DMS53 treated with DMSO at 0.1 percent for 48 hours (cell line): ENCODE data around the gene DCAF7.
A peak's percentile ranks its signal among the peaks of the same experiment; 100 is the strongest.

ENCODE experiments used
- DNase-seq: peaks from one replicate; lab custom pipeline; 2025; ENCODE audit not compliant: unreplicated experiment; lab: John Stamatoyannopoulos, UW

The DCAF7 gene, protein sequence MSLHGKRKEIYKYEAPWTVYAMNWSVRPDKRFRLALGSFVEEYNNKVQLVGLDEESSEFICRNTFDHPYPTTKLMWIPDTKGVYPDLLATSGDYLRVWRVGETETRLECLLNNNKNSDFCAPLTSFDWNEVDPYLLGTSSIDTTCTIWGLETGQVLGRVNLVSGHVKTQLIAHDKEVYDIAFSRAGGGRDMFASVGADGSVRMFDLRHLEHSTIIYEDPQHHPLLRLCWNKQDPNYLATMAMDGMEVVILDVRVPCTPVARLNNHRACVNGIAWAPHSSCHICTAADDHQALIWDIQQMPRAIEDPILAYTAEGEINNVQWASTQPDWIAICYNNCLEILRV

DNA sequence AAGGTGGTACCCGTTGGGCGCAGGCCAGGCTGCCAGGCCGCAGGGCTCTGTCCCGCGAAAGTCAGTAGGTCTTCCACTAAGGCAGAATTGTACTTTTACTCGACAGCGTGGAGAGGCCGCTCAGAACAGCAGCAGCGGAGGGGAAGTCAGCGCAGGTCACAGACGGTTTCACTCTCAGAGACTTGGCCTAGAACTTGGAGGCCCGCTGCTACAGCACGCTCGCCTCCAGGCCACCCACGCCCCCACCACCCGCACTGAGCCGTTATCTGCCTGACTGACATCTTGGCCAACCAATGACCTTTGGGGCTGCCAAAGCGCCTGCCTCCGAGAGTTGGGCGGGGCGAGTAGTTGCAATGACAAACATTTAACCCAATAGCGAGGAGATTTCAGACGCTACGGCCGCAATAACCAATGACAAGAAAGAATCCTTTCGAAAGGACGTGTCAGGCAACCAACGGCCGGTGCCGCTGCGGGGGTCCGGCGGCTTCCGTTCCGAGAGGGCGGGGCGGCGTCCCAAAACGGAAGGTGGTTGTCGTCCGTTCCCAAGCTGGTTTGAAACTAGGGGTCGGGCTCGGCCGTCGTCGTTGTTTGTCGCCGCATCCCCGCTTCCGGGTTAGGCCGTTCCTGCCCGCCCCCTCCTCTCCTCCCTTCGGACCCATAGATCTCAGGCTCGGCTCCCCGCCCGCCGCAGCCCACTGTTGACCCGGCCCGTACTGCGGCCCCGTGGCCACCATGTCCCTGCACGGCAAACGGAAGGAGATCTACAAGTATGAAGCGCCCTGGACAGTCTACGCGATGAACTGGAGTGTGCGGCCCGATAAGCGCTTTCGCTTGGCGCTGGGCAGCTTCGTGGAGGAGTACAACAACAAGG is at the start of gene DCAF7:
DCAF7 (plus strand) TSS at position 532 of the 871 bp plus-strand sequence; CDS start at position 733, 201 bp downstream.
- DNase-seq = peak; percentile 91

- no peak for DNase-seq
Measured at GRCh38 chr17:63500543-63501390, 49.5 kb upstream of the DCAF7 start.

GRCh38 chr17:63503341-63503705 is 47.0 kb upstream of the DCAF7 start:
- peak; percentile 1 for DNase-seq

DNA sequence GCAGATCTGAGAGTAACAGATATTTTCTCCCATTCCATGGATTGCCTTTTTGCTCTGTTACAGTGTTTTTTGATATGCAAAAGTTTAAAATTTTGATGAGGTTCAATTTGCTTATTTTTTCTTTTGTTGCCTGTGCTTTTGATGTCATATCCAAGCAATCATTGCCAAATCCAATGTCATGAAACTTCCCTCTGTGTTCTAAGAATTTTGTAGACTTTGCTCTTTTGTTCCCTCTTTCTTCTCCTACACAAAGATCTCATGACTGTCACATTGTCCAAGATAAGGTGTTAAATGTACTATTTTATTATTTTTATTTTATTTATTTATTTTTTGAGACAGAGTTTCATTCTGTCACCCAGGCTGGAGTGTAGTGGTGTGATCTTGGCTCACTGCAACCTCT is 46.0 kb upstream of the DCAF7 start:
- no peak for DNase-seq

DNA sequence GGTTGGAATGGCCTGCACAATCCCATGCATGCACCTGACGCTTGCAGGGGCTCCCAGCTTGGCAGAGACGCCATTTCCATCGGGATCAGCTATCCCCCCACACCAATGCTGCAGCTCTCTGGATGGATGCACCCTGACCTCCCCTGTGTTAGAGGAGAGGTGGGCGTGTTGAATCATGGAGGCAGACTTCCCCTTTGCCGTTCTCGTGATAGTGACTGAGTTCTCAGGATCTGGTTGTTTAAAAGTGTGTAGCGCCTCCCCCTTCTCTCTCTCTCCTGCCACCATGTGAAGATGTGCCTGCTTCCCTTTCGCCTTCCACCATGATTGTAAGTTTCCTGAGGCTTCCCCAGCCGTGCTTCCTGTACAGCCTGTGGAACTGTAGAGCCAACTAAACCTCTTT is 44.9 kb upstream of the DCAF7 start:
- no peak for DNase-seq

DNA sequence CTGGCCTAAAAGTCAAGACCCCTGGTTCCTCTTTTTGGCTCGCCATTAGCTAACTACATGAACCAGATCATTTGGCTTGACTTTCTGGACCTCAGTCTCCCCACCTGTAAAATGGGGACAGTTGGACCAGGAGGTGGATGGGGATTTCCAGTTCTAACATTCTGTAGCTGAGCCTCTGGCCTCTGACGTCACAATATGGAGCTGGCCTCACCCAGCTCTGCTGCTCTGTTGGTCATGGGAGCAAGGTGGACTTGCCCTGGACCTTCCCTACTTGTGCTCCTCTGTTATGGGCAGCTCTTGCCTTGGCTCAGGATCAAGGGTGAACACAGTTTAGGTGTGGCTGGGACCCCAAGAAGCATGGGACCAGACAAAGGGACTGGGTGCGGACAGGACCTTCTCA is 43.6 kb upstream of the DCAF7 start:
- DNase-seq = no peak

- DNase-seq = no peak
Measured at GRCh38 chr17:63511331-63511730, 38.9 kb upstream of the DCAF7 start.

DNA sequence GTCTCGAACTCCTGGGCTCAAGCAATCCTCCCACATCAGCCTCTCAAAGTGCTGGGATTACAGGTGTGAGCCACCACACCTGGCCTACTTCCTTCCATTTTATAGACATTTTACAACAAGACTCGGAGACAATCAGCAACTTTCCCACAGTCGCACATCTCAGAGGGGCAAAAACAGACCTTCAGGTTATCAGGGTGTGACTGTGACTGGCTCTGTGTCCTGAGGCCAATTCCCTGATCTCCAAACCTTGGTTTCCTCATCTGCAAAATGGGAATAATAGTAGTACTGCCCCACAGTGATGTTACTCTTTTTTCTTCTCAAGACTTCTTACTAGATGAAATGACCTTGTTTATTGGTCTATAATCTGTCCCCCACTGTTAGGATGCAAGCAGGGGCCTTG is 37.9 kb upstream of the DCAF7 start:
- DNase-seq = no peak

DNA sequence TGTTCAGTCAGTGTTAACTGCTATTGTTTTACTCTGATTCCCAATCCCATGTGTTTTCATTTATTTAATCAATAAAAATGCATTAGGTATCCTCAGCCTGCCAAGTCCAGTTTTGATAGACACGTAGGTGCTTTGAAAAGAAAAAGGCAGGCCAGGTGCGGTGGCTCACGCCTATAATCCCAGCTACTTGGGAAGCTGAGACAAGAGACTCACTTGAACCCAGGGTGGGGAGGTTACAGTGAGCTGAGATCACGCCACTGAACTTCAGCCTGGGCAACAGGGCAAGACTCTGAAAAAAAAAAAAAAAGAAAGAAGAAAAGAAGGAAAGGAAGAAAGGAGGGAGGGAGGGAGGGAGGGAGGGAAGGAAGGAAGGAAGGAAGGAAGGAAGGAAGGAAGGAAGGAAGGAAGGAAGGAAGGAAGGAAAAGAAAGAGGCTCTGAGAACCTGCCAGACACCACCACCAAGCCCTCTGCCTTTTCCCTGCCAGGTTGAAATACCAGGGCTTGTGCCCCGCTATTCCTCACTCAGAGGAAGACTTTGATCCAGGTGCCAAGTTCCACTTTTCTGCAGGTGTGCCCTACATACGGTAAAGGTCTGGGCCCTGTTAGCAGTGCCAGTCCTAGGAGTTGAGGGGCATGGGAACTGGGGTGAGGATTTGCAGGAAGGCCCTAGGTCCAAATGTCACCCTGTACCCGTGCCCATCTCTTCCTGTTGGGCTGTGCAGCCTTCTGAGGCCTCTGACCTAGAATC is 37.2 kb upstream of the DCAF7 start:
- no peak for DNase-seq

- no peak for DNase-seq
Measured at GRCh38 chr17:63514477-63514876, 35.8 kb upstream of the DCAF7 start.

DNA sequence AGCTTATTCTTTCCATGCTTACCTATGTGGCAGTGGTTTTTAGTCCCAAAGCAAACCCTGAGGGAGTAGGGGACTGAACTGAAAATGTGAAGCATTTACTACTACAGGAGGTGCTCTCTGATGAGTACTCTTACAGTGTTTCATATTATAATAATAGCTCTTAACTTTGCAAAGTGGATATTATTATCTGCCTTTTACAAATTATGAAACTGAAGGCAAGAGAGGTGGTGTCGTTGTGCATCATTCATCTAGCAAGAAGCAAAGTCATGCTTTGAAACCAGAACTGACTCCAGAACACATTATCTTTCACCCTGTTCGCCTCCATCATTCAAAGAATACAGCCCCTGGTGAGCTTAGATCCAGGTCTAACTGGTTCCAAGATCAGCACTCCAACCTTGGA is 35.3 kb upstream of the DCAF7 start:
- no peak for DNase-seq

DNA sequence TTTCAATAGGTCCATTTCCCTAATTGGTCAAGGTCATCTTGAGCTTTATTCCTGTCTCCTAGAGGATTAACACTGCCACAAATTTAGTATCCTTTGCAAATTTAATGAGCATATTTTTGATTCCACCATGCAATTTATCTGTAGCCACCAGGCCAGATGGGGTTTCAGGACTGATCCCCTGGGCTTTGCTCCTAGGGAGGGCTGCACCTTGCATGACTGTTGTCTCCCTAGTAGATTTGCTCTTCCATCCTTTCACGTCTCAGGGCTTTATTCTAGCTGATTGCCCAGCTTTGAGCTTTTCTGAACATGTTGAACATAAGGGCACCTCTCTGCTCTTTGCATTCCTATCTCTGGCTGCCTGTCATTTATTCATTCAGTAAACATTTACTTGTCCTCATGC is 34.9 kb upstream of the DCAF7 start:
- no peak for DNase-seq

DNA sequence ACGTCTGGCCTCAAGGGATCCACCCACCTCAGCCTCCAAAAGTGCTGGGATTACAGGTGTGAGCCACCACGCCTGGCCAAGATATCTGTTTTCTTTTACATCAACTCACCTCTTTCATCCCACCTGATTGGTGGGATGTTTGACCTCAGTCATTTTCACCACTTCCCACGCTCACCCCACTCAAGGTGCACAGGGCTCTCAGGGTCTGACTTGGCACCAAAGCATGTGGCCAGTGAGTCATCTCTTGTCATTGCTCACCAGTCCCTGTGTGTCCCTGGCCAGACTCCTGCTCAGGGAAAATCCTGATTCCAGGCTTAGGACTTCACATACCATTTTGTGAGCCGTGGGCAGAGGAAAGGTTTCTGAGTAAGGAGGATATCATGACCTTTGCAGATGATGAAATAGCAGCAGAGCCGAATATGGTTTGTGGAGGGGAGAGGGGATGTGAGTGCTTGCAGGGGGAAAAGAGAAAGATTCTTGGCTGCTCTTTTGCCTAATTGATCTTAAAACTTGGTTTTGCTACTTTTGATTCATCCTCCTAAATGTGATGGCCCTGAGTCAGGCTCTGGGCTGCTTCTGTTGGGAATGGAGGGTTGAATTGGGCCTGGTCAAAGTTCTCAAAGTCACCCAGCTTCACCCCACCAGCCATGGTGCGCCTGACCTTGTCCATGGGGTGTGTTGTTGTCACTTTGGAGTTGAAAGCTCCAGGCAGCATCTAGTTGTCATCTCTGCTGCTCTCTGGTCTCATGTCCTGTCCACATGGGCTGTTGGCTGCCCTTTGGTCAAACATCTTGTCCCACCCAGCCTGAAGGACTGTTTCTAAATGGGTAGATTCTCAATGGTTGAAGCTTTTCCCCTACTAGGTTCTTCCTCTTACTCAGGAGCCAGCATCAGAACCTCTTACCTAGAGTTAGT is 33.1 kb upstream of the DCAF7 start:
- DNase-seq = peak; percentile 4

DNA sequence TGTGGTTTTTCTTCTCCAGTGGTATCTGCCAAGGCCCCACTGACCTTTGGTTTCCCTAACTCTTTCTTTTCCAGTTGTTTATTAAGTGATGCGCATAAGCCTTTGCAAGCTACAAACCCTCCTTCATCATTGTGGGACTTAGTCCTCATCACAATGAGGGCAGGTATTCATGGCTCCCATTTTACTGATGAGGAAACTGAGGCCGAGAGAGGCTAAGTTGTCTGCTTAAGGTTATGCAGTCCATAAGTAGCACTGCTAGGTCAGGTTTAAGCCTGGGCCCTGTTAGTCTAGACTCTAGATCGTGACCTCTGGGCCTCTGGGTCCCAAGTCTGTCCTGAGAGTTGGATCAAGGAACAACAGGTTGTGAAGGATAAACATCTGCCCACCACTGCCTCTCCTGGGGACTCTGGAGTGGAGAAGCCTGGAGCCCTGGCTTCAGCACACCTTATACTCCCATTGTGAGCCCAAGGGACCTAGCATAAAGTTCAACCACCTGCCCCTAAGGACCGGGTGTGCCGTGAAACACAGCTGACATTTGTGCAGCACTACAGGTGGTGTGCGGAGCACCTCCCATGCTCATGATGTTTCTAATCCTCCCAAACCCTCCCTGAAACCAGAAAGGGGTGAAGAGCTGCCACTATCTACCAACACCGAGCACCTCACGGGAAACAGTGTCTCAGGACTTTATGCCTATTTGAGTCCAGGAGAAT is 32.3 kb upstream of the DCAF7 start:
- no peak for DNase-seq

GRCh38 chr17:63519116-63519881 is 31.0 kb upstream of the DCAF7 start:
- DNase-seq = no peak

GRCh38 chr17:63519972-63520882 is 30.1 kb upstream of the DCAF7 start:
- DNase-seq = peak; percentile 94

DNA sequence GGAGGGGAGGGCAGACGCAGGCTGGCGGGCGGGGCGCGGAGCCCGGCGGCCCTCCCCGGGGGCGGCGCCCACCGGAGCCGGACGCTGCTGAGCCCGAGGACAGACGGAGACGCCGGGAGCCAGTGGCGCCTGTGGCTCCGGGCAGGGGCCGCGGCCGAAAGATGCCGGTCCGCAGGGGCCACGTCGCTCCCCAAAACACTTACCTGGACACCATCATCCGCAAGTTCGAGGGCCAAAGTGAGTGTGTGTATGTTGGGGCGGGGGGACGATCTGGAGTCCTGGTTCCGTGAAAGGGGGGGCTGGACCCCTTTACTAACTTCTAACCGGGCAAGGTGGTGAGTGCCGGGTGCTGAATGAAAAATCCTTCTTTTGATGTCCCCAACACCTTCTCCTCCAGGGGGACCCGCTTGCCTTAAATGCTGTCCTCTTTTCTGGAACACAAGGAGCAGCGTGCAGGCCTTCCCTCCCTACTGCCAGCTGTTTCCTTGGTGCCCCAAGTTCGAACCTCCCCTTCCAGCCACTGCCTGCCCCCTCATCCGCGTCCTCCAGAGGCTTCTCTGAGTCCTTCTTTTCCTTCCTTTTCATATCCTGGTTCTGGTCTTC is 26.9 kb upstream of the DCAF7 start, which contains the start of gene KCNH6:
KCNH6 (plus strand) TSS at position 106 of the 603 bp plus-strand sequence; CDS start at position 162, 56 bp downstream.
- no peak for DNase-seq
